PFSK-1 (cell line): ENCODE measurements around the gene ERGIC3.

ENCODE experiments used
- FOXP2 ChIP-seq: optimal IDR thresholded peaks from 2 replicates; pipeline ENCODE3; 2011; ENCODE audit warnings: borderline replicate concordance, control low read depth, inconsistent platforms; ENCODE audit not compliant: insufficient read depth; ENCODE audit errors: extremely low read length, extremely low read depth
- POLR2AphosphoS5 ChIP-seq: IDR thresholded peaks from 2 replicates; pipeline ENCODE4 v1.6.1; 2012; ENCODE audit warnings: low read depth, mild to moderate bottlenecking, control low read depth, low read length, moderate library complexity
- REST ChIP-seq, 2 experiments: IDR thresholded peaks; 2 replicates each; pipeline versions ENCODE4 v1.6.1 to v1.8.0; 2011 to 2012; ENCODE audit warnings: low read depth in 2 of 2, low read length in 2 of 2, control low read depth in 1 of 2, inconsistent platforms in 1 of 2, mild to moderate bottlenecking in 1 of 2, moderate library complexity in 1 of 2; ENCODE audit not compliant: insufficient read depth in 1 of 2
- SIN3A ChIP-seq: IDR thresholded peaks from 2 replicates; pipeline ENCODE4 v1.6.1; 2012; ENCODE audit warnings: mild to moderate bottlenecking, low read length, moderate library complexity, borderline replicate concordance; ENCODE audit not compliant: insufficient read depth
- TAF1 ChIP-seq: IDR thresholded peaks from 2 replicates; pipeline ENCODE4 v1.6.1; 2012; ENCODE audit warnings: low read length, control low read depth, borderline replicate concordance; ENCODE audit not compliant: insufficient read depth

The ERGIC3 gene

GRCh38 chr20:35529552-35529951 lies 12.3 kb upstream of the ERGIC3 start, which contains the start of gene C20orf173:
Gene C20orf173 (minus strand): TSS chr20:35529652. CDS start chr20:35529373, 279 bp downstream.
- TF ChIP-seq FOXP2 (no peak), TAF1 (no peak), POLR2AphosphoS5 (no peak), SIN3A (no peak), REST (IDR thresholded peaks at IDR 0.05; ENCODE audit: insufficient read depth in 1 of 2, low read depth in 2 of 2, low read length in 2 of 2) (no peak)

DNA sequence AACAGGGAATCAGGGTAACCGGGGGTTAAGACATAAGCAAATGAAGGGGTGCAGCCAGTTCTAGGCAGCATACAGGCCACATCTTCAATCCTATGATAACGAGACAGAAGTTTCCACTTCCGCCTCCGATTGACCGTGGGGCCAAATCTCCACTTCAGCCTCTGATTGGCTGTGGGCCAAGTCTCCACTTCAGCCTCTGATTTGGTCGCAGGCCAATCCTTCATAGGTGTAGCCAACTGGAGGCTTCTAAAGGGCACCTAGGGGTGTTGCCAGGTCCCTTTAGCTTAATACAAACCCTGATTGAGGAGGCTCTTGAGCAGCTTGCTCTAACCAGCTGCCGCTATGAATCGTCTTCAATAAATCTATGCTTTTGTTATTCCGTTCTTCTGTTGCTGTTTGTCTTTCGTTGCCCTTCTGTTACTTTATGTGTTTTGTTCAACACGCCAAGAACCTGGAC lies 2.1 kb upstream of the ERGIC3 start:
- TF ChIP-seq REST (IDR thresholded peaks at IDR 0.05; ENCODE audit: insufficient read depth in 1 of 2, low read depth in 2 of 2, low read length in 2 of 2) (no peak), TAF1 (no peak), SIN3A (no peak), FOXP2 (no peak), POLR2AphosphoS5 (no peak)

- TF ChIP-seq REST (IDR thresholded peaks at IDR 0.05; ENCODE audit: insufficient read depth in 1 of 2, low read depth in 2 of 2, low read length in 2 of 2) (no peak), FOXP2 (no peak)
These were observed 628 bp upstream of the ERGIC3 start for GRCh38 chr20:35541118-35541782.

DNA sequence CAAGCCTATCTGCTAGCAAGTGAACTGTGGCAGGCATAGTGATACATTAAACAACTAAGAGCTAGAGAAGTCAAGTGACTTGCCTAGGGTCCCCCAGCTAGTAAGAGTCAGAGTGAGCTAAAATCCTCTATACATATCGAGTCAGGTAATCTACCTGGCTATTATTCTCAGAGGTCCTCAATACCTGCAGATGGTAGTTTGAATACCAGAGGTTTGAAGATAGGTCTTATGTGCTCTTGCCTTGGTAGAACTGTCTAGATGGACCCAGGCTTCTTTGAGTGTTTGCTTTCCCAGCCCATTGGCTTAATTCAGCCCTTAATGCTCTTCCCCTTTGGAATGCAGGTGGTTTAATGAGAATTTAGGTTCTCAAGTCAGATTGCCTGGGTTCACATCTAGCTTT lies 1.1 kb downstream of the ERGIC3 start:
- no peak for TF ChIP-seq SIN3A
- TF ChIP-seq REST (IDR thresholded peaks at IDR 0.05; ENCODE audit: insufficient read depth in 1 of 2, low read depth in 2 of 2, low read length in 2 of 2) = no peak
- TF ChIP-seq TAF1 = no peak
- TF ChIP-seq FOXP2 = no peak

- TF ChIP-seq SIN3A = no peak
- TF ChIP-seq TAF1 = no peak
- TF ChIP-seq REST (IDR thresholded peaks at IDR 0.05; ENCODE audit: insufficient read depth in 1 of 2, low read depth in 2 of 2, low read length in 2 of 2) = no peak
- no peak for TF ChIP-seq FOXP2
- TF ChIP-seq POLR2AphosphoS5 = no peak
These were observed 2.6 kb downstream of the ERGIC3 start for GRCh38 chr20:35544436-35544835.
